ENCODE measurements around the gene PKP3. TPM values are rescaled to one million over a fixed set of nuclear protein-coding genes. Genes with fewer than 3 reads are reported as not detected.
"Not testable (repeated sequence)": the region's sequence is repeated elsewhere in the genome, so short reads cannot be mapped to it uniquely, and the experiment has no call there.

The PKP3 gene
- total and polyA plus RNA-seq, 8 donors = 26.3 to 356 (median 80.8) TPM

- H3K4me1 ChIP-seq = peaks cover 10 to 24% (median 11%) of the 10 kb centered on the region in 4 donors
- no peaks in the 10 kb centered on the region for H3K36me3 ChIP-seq
- H3K27me3 ChIP-seq = peaks cover 0 to 16% (median 1%) of the 10 kb centered on the region in 3 donors
- intact Hi-C loops (cut with DNase I; ENCODE audit: low total_unique reads) = no loop called here
- no peak overlapping the region for H3K4me3 ChIP-seq
- DNase-seq = peak in 1 of 2 donors; percentile 6
- WGBS, 5 donors = 64 to 78% (median 74%) methylated on average over 5 of the region's 5 CpGs
- H3K27ac ChIP-seq = no peak overlapping the region
- peaks cover 0 to 10% (median 8%) of the 10 kb centered on the region in 4 donors for H3K9me3 ChIP-seq
- no peak for TF ChIP-seq EP300 (IDR thresholded peaks at IDR 0.05)
These were observed 34.8 kb upstream of the PKP3 start for GRCh38 chr11:359181-359714.

- Histone ChIP-seq H3K9me3 (peaks cover 0 to 10% (median 8%) of the 10 kb centered on the region in 4 donors), H3K4me1 (peaks cover 3 to 16% (median 3%) of the 10 kb centered on the region in 4 donors), H3K4me3 (no peak overlapping the region), H3K27ac (no peak overlapping the region), H3K36me3 (no peaks in the 10 kb centered on the region), H3K27me3 (peaks cover 0 to 30% (median 7%) of the 10 kb centered on the region in 3 donors)
- intact Hi-C loops (cut with DNase I; ENCODE audit: low total_unique reads) = no loop called here
- WGBS, 5 donors = 82 to 92% (median 84%) methylated on average over 21 to 22 of the region's 22 CpGs
- TF ChIP-seq POLR2A (IDR thresholded peaks at IDR 0.05) (no peak), CTCF (IDR thresholded peaks at IDR 0.05) (no peak), EP300 (IDR thresholded peaks at IDR 0.05) (no peak), POLR2AphosphoS5 (IDR thresholded peaks at IDR 0.05) (no peak)
- DNase-seq = no peak
These were observed 33.4 kb upstream of the PKP3 start for GRCh38 chr11:360326-361280.

GRCh38 chr11:362642-363442 lies 31.2 kb upstream of the PKP3 start:
- Histone ChIP-seq H3K4me1 (peaks cover 0 to 14% (median 0%) of the 10 kb centered on the region in 4 donors), H3K27ac (no peak overlapping the region), H3K27me3 (peaks cover 5 to 51% (median 26%) of the 10 kb centered on the region in 3 donors), H3K36me3 (no peaks in the 10 kb centered on the region), H3K4me3 (no peak overlapping the region), H3K9me3 (peaks cover 0 to 10% (median 8%) of the 10 kb centered on the region in 4 donors)
- WGBS, 5 donors = 69 to 87% (median 80%) methylated on average over 9 to 36 of the region's 36 CpGs
- intact Hi-C loops (cut with DNase I; ENCODE audit: low total_unique reads) = no loop called here
- no peak for TF ChIP-seq CTCF (IDR thresholded peaks at IDR 0.05)
- no peak for TF ChIP-seq POLR2A (IDR thresholded peaks at IDR 0.05)
- no peak for TF ChIP-seq EP300 (IDR thresholded peaks at IDR 0.05)
- TF ChIP-seq POLR2AphosphoS5 (IDR thresholded peaks at IDR 0.05) = no peak
- no peak for DNase-seq

GRCh38 chr11:363443-363805 lies 30.6 kb upstream of the PKP3 start:
- H3K36me3 ChIP-seq; intact Hi-C loops (cut with DNase I; ENCODE audit: low total_unique reads); H3K27ac ChIP-seq; DNase-seq; H3K4me3 ChIP-seq: not testable (repeated sequence)
- H3K4me1 ChIP-seq = peaks cover 4 to 13% (median 5%) of the 10 kb centered on the region in 4 donors
- H3K27me3 ChIP-seq = peaks cover 8 to 53% (median 31%) of the 10 kb centered on the region in 3 donors
- H3K9me3 ChIP-seq = peaks cover 0 to 10% (median 8%) of the 10 kb centered on the region in 4 donors
- WGBS, 5 donors = 83 to 89% (median 84%) methylated on average over 10 to 22 of the region's 22 CpGs

All from stomach (tissue), 9 donors.